GM10266 (cell line): ENCODE measurements around the gene WT1.

Source experiments
- DNase-seq: peaks from one replicate; pipeline ENCODE4 v3.0.0; 2012; ENCODE audit errors: extremely low spot score
- TF ChIP-seq, protein P1 (sequence below): IDR thresholded peaks from 2 replicates; pipeline ENCODE4 v1.5.1; 2012; ENCODE audit warnings: mild to moderate bottlenecking, low read depth; ENCODE audit not compliant: control insufficient read depth, insufficient read depth; ENCODE audit errors: missing control alignments

WT1 gene

DNA sequence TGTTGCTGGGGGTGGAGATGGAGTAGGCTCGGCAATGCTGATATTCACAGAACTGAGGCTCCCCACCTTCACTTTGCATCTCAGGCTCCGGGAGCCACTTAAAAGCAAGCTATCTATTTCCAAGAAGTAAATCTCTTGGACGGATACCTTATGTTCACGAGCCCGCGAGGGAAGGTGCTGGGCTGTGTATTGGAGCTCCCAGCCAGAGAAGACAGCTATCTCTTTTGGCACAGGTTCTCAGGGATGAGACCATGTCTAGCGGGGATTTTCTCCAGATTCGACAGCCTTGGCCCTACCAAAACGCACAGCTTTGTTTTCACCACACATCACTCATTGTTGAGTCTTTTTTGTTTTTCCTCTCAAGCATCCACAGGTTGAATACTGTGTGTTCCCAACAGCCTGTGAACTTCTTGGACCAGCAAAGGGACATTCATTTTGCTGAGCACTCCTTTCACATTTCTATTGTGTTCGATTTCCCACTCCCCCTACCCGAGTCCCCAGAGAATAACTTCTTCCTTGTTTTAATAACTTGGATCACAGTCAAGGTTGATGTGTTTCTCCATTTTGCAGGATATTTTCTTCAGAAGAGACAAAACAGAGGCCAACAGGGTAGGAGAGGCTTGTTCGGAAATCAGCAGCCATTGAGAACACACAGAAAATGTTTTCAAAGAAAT lies 23.3 kb downstream of the WT1 start:
- no peak for DNase-seq
- TF ChIP-seq, protein P1, sequence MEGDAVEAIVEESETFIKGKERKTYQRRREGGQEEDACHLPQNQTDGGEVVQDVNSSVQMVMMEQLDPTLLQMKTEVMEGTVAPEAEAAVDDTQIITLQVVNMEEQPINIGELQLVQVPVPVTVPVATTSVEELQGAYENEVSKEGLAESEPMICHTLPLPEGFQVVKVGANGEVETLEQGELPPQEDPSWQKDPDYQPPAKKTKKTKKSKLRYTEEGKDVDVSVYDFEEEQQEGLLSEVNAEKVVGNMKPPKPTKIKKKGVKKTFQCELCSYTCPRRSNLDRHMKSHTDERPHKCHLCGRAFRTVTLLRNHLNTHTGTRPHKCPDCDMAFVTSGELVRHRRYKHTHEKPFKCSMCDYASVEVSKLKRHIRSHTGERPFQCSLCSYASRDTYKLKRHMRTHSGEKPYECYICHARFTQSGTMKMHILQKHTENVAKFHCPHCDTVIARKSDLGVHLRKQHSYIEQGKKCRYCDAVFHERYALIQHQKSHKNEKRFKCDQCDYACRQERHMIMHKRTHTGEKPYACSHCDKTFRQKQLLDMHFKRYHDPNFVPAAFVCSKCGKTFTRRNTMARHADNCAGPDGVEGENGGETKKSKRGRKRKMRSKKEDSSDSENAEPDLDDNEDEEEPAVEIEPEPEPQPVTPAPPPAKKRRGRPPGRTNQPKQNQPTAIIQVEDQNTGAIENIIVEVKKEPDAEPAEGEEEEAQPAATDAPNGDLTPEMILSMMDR, result no peak

DNA sequence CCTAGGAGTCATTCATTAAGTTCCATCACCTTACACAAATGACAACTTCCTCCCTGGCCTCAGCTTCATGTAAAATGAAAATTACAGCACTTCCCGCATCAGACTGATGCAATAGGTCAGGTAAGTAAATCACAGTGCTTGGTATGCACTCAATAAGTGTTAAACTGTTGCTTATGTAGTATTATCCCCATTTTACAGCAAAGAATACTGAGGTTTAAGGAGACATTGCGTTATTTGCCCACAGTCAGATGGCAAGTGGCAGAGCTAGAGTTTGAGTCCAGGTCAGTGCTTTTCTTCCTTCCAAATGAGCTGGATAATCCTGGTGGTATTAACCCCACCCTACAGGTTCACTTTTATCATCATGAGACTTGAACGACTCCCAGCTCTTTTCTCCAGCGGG lies 29.7 kb downstream of the WT1 start:
- no peak for DNase-seq
- TF ChIP-seq, protein P1, result no peak

DNA sequence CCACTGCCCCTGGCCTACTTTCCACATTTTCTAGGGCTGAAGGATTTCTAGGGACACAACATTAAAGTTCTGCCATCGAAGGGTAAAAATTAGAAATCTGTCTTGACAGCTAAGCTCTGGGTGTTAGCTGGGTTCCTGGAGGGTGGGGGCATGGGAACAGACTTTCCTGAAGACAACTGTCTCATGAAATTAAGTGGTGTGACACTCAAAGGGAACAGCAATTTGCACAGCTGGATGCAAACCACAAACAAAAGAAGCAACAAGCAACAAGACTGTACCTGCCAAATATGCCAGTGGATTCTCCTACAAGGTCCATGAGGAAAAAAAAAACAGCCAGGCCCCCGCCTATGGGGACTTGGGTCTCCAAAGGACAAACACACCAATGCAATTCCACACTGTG lies 32.5 kb downstream of the WT1 start:
- TF ChIP-seq, protein P1, result no peak
- no peak for DNase-seq

DNA sequence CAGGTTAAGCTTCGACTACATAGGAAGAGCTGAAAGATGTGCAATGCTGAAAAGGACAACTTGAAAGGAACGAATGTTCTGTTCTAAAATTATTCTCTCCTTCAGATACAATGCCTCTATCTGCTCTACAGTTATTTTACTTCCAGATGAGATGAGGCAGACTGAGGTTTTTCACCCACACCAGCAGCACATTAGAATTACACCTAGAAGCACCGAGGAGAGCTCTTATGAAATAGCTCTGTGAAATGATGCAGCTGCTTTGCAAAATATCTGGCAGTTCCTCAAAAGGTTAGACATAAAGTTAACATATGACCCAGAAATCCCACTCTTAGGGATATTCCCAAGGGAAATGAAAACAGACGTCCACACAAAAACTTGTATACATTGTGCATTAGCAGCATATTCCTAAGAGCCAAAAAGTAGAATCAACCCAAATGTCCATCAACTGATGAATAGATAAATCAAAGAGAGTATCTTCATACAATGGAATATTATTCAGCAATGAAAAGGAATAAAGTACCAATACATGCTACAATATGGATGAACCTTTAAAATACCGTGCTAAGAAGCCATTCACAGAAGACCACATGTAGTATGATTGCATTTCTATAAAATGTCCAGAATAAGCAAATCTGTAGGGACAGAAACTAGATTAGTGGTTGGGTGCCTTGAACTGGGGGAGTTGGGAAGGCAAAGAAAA lies 34.5 kb downstream of the WT1 start:
- no peak for DNase-seq
- TF ChIP-seq, protein P1, result no peak

DNA sequence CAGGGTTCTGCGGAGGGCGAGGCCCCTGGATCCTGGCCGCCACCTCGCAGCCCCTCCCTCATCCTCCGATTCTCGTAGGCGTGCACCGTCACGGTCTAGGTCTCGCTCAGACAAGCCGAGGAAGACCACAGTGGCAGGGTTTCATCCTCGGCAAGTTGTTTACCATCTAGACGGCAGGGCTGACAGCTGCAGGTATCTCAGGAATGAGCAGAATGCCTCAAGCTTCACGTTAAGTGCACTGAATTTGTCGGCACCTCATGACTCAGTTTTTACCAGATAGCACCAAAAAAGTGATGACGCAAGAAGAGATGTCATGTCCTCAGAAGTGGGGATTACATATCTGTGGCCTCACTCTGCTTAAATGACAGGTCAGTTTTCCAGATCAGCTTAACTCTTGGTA lies 35.1 kb downstream of the WT1 start:
- DNase-seq, result no peak
- TF ChIP-seq, protein P1, result no peak

DNA sequence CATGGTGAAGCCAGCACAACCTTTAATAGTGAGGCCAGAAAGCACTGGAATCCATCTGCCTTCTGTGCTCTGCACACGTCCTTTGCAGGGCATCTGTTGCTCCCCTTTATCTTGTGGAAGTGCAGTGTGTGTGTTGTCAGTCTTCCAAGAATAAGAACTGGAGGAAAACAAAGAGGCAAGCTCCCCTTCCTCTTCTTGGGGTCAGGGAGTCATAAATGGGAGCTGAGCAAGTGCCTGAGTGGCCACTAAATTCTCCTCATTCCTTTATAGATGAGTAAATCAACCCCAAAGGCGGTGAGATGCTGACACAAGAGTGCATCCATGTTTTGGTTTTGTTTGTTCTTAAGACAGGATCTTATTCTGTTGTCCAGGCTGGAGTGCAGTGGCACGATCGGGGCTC lies 38.3 kb downstream of the WT1 start:
- no peak for DNase-seq
- TF ChIP-seq, protein P1, result no peak

DNA sequence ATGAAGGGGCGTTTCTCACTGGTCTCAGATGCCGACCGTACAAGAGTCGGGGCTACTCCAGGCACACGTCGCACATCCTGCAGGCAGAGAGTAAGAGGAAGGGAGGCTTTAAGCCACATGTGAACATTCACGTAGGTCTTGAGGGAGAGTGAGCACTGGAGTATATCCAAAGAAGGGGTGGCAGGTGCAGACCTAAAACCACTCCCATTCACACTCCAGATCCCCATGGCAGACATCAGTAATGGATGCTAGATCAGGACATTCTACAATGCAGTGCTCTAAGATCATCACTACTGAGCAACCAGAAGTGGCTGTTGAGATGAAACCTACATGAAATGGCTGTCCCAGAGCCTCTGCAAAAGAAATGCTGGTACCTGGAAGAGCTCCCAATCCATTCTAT lies 39.0 kb downstream of the WT1 start:
- TF ChIP-seq, protein P1, result no peak

More for the DNA sequence above, 39.0 kb downstream of the WT1 start:
- DNase-seq, result no peak
